Limb (tissue), 2 donors: ENCODE data around the gene ATP11A.

Source experiments
- DNase-seq, 2 donors: peaks; one replicate each; pipeline ENCODE4 v3.0.0-alpha.2; 2016; ENCODE audit errors: extremely low spot score in 2 of 2

ATP11A gene

DNA sequence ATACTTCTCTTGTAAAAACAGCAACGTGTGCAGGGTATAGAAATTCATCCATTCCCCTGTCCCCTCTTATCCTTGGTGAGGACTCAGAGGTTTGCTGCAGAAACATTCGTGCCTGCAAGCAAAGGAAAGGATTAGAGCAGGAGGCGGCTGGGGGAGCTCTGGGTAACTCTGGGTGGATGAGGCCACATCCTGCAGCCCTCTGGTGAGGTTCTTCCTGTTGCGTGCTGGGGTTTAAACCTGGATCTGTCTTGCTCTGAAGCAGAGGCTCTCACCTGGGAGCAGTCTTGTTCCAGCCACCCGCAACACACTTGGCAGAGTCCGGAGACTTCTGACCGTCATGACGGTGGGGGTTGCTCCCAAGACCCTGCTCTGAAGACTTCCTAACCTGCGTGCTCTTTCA lies 69.2 kb downstream of the ATP11A start:
- DNase-seq, result no peak

DNA sequence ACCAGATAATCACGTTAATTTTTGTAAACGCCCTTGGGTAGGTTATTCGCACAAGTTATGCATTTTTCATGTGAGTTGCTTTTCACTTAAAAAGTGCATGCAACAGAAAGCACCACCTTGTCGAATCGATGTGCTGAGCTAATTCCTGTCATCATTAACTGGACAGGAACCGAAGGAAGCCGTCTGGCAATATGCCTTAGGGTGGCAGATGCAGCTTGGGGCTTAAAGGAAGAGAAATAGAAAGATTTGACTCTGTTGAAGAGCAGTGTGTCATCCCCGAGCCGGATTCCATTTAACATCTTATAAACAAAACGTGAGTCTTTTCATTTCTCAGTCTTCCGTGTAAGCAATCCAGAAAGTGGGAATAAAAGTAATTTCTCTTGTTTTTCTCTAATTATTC lies 70.0 kb downstream of the ATP11A start:
- no peak for DNase-seq

DNA sequence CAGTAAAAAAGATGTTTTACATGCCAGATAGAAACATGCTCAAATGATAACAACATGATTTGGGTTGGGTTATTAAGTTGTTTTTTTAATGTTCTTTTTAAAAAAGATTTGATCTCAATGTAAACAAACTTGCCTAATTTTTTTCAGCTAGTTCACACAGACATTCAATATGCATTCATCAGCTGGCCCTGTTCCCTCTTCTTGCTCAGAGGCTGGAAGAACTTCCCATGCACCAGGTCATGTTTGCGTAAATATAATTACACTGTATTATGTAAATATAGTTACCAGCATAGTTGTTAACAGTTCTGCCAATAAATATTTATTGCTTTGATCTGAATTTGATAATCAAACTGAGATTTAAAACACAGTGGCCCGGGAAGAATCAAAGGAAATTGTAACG lies 70.6 kb downstream of the ATP11A start:
- no peak for DNase-seq

DNA sequence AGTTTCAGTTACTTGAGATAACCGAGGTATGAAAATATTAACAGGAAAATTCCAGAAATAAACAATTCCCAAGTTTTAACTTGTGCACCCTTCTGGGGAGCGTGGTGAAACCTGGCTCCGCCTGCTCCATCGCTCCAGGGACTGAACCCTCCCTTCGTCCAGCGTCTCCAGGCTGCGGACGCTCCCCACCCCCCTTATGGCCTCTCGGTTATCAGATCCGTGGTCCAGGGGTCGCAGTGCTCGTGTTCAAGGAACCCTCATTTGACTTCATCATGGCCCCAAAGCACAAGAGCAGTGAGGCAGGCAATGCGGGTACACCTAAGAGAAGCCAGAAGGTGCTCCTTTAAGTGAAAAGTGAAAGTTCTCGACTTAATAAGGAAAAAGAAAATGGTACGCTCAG lies 71.1 kb downstream of the ATP11A start:
- no peak for DNase-seq

DNA sequence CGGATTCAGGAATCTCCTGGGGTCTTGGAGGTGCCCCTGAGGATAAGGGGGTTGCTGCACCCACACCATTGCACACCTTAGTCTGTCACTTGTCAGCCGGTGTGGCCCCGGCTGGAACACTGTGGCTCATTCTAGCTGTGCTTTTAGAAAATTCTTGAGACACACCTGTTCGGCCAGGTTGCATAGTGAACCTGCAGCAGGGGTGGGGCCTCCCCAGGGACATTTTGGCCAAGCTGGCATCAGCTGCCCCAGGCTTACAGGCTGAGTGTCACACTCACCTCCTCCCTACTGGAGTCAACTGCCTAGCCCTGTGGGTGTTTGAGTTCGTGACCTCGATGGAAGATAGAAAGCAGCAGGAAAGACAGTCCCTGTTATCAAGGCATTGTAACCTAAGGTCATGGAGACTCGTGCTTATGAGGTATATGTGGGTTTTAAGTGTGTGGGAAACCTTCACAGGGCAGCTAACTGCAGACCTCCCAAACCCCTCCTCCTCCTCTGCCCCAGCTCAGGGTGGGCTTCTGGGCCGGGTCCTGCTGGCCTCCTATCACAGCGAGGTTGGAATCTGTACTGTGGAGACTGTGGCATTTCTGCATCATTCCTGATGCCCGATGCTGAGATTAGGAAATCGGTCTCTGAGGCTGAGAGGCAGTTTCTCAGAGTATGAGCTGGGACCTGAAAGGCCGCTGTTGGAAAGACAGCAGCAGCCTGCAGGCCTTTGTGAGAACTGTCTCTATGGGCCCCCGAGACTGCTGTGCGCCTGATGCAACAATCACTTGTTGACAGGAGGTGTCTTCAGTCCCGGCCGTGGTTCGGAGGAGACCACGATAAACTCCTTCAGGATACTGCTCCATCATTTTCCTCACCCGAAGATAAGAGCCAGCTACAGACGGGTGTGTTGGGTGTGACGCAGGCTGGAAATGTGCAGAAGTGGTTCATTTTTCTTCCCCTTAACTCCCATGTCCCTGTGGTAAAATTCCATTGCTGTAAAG lies 72.2 kb downstream of the ATP11A start:
- no peak for DNase-seq

DNA sequence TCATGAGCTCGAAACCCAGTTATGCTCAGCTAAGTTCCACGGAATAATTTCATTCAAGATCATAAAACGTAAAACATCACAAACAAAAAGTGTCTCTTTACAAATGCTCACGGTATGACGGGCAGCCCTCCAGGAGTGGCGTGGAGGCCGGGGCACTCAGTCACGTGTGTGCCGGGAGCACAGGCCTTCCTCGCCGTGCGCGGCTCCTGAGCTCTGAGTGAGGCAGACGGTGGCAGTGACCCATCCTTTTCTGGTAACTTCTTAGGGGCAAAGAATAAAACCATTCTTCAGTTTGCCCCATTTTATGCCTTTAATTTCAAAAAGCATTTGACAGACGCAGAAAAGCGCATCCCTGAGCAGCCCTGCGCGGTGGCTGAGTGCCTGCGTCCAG lies 72.8 kb downstream of the ATP11A start:
- no peak for DNase-seq

DNA sequence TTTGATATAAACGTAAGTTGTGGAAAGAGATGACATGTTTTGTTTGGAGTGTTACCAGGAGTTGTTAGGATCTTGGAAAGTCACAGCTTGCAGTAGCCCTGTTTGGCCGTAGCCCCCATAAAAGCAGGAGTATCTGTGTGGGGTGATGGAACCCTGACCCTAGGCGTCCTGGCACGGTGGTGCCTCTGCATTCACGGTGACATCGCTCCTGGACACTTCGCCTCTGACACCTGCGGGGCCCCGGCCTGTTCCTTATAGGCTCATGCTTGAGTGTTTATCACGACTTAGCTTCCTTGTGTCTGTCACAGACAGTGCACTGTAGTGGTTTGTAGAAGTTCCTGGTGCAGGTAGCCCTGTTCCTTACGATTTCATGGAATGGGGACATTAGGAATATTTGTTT lies 74.2 kb downstream of the ATP11A start:
- DNase-seq, result no peak

DNA sequence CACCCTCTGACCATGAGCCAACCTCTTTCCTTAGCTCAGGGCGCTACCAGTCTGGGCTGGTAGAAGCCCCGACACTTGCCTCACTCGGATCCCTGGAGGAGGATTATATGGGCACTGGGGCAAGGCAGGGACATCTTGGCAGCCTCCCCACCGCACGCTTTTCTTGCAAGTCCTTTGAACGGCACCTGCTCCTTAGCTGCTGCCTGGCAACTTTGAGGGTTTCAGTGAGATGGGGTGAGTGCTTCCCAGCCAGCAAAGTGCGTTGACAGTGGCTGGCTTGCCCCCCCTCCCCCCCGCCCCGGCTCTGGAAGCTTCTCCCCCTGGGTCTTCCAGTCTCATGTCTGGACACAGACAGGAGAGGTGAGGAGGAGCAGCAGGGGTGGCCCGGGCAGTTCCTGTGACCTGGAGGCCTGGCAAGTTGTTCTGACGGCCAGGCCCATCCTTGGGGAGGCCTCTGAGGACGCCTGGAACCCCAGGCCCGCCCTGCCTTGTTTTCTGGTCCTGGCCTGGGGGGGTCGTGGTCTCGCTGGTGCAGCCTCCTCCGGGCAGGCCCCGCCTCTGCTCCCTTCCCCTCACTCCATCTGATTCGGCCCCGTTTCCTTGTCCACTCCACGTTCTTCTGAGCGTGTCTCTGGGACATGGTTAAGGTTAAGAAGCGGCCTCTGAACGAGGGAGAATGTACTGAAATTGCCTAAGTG lies 75.2 kb downstream of the ATP11A start:
- DNase-seq, result no peak

DNA sequence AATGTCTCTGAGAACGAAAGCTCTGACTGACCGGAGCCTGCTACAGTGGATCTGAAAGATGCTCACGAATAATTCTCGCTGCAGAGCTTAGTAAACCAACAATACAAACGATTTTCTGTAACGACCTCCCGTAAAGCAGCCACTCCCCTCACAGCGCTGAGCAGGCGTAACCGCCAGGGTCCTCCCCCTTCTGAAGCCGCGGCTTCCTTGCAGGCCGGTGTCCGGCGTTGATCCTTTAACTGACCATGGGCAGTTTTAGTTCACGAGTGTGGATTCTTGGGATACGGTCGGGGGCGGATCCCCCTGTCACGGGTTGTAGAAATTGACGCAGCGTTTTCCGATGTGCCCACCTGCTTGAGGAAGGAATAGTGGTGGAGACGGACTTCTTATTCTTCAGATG lies 75.9 kb downstream of the ATP11A start:
- no peak for DNase-seq

DNA sequence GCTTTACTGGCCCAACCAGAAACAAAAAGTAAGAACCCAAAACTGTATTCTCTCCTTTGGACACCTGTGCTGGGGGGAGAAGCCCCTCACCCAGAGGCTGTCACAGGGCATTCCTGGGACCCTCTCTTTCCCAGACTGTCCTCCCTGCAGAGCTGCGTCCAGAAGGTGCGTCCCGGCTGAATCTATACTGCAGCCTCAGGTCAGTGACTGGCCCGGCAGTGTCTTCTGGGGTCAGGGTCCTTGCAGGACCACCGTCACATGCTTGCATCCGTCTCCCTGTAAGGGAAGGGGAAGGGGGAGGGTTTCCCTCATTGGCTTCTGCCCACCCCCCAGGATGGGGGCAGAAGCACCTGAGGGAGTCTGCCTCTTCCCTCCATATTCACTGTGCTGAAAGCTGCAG lies 76.5 kb downstream of the ATP11A start:
- no peak for DNase-seq

DNA sequence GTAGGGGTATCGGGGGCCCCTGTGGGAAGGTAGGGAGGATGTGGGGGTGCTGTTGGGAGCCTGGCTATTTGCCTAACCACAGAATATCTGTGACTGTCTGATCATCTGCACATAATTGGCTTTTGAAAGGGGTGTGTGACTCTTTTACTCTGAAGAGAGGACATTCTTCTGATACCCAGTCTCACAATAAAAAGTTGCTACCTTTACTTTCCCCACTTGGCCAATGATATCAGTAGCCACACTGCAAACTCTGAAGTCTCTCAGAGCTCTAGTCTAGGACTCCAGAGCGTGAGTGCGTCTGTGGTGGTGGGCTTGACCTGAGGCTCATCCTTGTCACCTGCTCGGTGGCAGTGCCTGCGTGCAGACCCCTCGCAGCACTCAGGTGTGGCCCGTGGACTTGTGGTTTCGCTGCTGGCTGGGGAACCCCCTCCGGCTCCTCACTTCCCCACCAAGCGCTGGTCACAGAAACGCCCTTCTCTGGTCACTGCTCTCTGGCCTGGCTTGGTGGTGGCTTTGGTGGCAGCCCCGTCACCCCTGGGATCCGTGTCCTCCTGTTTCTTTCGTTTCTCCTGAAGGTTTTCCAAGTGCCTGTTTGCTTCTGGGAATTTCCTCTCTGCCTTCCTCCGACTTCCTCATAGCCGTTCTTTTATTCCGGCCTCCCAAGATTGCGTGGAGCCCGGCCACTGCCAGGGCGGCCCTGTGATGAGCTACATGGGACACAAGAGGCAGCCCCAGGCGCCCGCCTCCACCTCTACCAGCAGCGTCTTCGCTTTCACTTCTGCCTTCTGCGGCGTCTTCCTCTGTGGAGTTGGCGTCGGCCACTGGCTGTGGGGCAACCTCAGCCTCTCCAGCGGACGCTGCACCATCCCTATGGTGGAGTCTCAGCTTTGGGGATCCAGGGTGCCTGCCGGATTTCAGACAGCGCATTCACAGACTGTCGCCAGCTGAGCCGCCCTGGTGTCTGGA lies 78.0 kb downstream of the ATP11A start:
- no peak for DNase-seq

DNA sequence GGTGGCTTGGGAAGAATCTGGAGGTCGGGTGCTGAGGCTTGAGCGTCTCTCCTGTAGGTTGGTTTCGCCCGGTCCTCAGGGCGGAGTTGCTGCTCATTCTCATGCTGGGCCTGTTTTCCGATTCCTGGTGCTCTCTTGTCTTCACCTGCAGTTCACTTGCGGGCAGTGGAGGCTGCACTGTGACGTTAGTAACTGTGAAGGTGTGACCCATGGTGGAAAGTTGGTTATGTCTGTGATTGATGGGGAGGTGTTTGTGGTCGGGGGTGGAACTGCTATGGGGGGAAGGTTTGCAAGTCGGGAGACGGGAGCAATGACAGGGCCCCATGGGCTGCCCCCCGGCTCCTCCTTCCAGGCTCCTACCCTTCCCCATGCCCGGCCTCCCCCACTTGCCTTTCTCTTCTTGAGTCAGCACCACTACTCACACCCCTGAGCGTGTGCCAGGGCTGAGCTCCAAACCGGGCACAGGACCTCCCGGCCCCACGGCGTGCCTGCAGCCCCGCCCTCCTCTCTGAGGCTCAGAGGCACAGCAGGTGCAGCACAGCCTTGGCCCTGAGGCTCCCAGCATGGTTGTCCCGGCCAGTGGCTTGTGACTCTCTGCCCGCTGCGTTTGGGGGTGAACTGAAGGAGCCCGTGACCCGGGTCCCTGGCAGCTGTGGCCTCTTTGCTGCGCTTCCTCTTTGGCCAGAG lies 79.1 kb downstream of the ATP11A start:
- DNase-seq, result no peak

DNA sequence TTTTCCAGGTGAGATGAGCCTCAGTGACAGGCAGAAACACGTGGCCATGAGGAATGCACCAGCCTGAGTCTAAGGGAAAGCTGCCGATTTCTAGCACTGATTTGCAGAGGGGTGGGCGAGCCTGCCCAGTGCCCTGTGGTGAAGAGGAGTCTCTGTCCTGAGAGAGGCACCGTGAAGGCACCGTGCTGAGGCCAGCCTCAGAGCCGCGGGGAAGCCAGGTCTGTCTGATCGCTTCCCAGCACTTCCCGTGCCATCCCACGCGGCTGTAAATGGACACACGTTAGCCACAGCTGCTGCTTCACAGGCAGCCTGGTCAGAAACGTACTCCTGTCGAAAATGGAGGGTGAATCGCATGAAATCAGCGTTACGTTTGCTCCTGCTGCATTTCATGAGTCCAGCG lies 79.8 kb downstream of the ATP11A start:
- no peak for DNase-seq

DNA sequence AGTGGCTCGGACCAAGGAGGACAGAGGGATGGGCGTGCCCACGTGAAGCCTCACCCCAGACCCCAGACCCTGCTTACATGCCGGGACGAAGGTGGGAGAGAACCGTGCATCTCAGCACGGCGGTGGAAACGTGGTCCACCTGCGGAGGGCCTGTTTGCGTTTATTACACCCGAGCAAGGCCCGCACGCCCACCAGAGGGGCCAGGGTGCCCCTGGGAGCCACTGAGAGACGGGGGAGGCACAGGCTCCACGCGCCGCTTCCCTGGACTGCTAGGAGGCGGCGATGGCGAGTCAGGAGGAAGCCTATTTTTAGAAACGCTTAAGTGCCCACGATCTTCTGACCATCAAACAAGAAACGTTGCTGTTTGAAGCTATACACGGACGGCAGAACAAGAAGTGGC lies 80.7 kb downstream of the ATP11A start:
- DNase-seq, result no peak

DNA sequence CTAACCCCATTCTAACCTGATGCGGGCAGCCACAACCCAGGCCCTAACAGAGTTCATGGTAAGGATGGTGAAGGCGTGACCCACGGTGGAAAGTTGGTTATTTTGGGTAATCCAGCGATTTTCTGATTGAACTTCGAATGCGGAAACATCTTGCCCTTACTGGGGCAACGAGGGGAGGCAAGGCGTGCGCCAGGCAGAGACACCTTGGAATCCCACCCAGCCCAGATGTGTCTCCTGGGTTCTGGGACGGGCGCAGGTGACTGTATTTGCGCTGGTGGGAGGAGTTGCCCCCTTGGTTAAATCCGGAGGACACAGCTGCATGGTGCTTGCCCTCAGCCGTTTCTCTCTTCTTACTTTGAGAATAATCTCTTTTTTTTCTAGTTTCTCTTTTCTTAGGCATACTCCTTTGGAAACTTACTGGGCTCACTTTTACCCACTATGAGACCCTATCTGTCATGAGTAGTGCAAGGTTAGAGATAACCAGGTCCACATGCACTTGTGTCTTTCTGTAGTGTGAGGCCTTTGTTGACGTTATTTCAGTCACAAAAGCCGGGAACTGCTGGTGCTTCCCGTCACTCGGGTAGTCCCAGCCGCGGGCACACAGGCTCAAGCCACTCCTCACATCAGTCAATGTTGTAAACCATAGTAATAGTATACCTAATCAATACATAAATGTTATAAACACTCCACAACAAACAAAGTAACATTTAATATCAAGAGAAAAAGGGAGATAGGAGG lies 81.5 kb downstream of the ATP11A start:
- no peak for DNase-seq

DNA sequence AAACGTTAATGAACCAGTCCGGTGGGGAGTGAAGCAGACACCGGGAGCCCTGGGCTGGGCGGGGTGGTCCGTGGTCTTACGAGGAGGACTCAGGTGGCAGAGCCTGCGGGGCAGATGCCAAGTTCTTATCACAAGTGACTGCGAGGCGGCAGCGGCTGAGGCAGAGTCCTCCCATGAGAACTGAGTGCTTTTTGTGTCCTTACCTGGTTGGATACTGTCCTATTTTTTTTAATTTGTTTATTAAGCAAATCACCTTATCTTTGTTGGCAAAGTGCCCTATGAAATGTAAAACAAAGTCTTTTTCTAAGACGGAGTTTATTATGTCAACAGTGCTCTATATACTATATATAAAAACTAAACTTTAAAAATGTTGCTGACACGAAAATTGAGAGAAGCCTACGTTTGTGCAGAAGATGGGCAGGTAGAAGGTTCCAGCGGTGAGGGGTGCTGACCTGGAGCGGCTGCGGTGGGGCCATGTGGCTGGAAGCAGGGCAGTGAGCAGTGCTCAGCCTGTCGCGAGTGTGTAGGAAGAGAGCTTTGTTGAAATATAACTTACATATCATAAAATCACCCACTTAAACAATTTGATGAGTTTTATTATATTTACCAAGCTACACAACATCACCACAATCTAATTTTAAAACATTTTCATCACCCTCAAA lies 82.2 kb downstream of the ATP11A start:
- no peak for DNase-seq

DNA sequence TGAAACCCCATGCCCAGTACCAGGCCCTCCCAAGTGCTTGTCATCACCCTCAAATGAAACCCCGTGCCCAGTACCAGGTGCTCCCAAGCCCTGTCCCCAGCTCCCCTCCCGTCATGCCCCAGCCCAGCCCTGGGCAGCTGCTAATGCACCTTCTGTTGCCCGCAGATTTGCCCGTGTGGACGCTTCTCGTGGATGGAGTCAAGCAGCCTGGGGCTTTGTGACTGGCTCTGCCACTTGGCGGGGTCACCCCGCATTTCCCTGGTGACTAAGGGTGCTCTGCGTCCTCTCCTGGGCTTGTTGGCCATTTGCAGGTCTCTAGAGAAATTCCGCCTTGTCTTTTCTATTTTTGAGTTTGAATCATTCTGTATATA lies 82.7 kb downstream of the ATP11A start:
- DNase-seq, result no peak

DNA sequence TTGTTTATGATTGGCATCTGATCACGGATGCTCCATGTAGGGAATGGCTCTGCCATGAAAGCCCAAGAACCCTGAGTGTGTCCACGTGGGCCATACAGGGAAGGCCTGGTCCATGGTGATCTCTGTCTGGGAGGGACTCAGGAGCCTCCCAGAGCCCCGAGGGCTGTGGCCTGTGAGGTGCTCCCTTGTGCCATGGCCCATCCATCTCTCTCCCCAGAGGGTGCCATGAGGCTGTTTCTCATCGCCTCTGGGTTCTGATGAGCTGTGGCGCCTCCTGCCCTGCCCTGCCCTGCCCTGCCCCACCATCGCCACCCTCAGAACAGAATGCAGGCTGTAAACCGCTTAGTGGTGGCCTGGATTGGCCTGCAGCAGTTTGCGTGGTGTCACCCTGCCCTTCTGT lies 83.1 kb downstream of the ATP11A start:
- DNase-seq, result no peak

DNA sequence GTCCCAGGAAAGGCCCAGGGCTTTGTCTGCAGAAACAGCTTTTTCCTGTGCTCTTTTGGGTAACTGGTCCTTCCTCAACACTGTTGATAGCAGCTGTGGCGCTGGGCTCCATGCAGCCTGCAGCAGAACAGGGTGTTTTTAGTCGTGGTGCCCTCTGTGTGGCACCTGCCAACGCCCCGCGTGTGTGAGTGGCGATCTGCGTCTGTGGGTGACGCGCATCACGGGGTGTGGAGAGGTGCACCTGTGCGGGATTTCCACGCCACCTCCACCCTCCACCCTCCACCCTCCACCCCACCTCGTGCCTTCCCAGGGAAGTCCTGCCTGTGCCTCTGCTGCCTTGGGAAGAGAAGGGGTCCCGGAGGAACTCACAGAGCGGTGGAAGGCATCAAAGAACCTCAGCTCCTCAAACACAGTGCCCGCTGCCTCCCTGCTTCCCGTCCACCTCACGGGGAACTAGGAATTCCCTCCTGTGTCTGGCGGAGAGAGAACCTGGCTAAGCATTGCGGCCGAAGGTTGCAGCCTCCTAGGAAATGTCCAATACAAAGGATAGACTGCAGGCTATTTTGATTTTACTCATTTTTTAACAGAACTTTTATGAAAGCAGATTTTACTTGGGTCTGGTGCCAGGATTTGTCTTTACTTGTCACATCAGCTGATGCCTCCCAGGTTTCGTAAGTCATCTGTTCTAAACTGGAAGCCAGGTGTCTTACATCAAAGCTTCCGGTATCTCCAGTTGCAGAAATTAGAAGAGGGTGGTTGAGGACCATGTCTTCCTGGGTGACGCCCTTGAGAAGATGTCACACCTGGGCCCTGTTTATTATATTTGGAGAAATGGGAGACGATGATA lies 84.0 kb downstream of the ATP11A start:
- DNase-seq, result no peak
